ENCODE results near the gene PARD3.
"Not testable (repeated sequence)": the region's sequence is repeated elsewhere in the genome, so short reads cannot be mapped to it uniquely, and the experiment has no call there.

DNA sequence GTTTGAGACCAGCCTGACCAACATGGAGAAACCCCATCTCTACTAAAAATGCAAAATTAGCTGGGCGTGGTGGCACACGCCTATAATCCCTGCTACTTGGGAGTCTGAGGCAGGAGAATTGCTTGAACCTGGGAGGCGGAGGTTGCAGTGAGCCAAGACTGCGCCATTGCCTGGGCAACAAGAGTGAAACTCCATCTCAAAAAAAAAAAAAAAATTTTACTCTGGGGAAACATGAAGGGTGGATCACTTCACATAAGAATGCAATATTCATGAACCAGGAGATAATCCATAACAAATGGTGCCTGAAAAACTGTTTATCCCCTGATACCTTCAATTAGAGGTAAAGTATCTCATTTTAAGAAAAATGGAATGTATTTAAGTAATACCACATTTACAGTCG lies 21.5 kb downstream of the PARD3 start:
- not testable (repeated sequence) for TF ChIP-seq POLR2A (IDR thresholded peaks at IDR 0.05)
- TF ChIP-seq, protein P1, sequence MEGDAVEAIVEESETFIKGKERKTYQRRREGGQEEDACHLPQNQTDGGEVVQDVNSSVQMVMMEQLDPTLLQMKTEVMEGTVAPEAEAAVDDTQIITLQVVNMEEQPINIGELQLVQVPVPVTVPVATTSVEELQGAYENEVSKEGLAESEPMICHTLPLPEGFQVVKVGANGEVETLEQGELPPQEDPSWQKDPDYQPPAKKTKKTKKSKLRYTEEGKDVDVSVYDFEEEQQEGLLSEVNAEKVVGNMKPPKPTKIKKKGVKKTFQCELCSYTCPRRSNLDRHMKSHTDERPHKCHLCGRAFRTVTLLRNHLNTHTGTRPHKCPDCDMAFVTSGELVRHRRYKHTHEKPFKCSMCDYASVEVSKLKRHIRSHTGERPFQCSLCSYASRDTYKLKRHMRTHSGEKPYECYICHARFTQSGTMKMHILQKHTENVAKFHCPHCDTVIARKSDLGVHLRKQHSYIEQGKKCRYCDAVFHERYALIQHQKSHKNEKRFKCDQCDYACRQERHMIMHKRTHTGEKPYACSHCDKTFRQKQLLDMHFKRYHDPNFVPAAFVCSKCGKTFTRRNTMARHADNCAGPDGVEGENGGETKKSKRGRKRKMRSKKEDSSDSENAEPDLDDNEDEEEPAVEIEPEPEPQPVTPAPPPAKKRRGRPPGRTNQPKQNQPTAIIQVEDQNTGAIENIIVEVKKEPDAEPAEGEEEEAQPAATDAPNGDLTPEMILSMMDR (IDR thresholded peaks at IDR 0.05), result not testable (repeated sequence)

All from Peyer's patch (tissue), 4 donors.